Retinal pigment epithelial cell (primary cell): ENCODE results near the gene DCAF8L1.

Experiments
- DNase-seq: peaks from one replicate; pipeline ENCODE4 v3.0.0-alpha.2; 2010; ENCODE audit warnings: low read depth
- H3K4me3 ChIP-seq: 2 replicates; pipeline ENCODE4 v1.5.1; 2011; ENCODE audit warnings: mild to moderate bottlenecking, low read length, control low read depth, moderate library complexity
- TF ChIP-seq, protein P1 (sequence below): conservative IDR thresholded peaks from 2 replicates; pipeline ENCODE4 v1.5.1; 2011; ENCODE audit warnings: low read depth, low read length, control low read depth, inconsistent platforms

DCAF8L1 gene

DNA sequence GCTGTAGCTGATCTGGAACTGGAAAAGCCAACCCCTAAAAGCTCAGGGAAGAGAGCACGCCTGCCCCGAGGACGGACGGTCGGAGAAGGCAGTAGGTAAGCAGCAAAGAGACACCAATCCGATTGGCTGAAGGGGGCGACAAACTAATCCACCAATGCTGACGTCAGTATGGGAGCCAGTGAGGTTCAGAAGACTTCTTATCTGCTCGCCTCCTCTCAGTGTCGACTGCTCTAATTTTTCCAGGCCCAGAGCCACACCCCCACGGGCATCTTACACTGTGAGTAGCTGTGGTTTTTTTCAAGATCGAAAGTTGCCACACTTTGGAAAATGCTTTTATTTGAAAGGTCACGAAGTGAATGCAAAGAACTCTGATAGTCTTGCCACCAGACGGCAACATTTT, at the start of gene DCAF8L1:
TSS of gene DCAF8L1 (minus strand) at position 101 of the 400 bp plus-strand sequence. CDS start 115 bp downstream, outside the sequence.
- H3K4me3 ChIP-seq = no peak within 1 kb of the TSS
- TF ChIP-seq, protein P1, sequence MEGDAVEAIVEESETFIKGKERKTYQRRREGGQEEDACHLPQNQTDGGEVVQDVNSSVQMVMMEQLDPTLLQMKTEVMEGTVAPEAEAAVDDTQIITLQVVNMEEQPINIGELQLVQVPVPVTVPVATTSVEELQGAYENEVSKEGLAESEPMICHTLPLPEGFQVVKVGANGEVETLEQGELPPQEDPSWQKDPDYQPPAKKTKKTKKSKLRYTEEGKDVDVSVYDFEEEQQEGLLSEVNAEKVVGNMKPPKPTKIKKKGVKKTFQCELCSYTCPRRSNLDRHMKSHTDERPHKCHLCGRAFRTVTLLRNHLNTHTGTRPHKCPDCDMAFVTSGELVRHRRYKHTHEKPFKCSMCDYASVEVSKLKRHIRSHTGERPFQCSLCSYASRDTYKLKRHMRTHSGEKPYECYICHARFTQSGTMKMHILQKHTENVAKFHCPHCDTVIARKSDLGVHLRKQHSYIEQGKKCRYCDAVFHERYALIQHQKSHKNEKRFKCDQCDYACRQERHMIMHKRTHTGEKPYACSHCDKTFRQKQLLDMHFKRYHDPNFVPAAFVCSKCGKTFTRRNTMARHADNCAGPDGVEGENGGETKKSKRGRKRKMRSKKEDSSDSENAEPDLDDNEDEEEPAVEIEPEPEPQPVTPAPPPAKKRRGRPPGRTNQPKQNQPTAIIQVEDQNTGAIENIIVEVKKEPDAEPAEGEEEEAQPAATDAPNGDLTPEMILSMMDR = no peak
- no peak for DNase-seq

DNA sequence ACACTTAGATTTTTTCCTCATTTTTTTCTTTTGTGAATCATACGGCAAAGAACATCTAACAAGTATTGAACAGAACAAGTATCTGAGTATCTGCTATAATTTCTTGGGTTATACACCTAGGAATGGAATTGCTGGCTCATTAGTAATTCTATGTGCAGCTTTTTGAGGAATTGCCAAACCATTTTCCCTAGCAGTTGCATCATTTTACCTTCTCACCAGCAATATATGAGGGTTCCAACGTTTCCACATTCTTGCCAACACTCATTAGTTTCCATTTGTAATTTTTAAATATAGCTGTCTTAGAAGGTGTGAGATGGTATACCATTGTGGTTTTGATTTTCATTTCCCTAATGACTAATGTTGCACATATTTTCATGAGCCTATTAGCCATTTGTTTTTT, 41.1 kb upstream of the DCAF8L1 start:
- no peak overlapping the region for H3K4me3 ChIP-seq
- no peak for DNase-seq
- TF ChIP-seq, protein P1 = no peak

DNA sequence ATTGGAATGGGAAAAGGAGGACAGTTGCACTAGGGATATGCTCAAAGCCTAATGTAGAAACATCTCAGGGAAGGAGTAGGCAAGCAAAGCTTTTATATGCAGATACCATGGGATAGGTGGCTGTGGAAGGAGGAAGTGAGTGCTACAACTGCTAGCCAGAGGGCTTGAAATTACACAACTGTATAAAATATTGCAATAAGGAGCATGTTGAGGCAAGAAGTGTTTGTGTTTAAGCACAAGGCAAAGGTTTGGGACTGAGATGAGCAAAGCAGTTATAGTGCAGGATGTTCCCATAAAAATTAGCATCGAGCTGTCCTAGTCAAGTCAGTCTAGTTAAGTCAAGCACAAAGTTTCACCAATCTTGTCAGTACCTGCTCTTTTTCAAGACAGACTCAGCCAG, 35.6 kb upstream of the DCAF8L1 start:
- H3K4me3 ChIP-seq = no peak overlapping the region
- DNase-seq = no peak
- TF ChIP-seq, protein P1 = no peak

DNA sequence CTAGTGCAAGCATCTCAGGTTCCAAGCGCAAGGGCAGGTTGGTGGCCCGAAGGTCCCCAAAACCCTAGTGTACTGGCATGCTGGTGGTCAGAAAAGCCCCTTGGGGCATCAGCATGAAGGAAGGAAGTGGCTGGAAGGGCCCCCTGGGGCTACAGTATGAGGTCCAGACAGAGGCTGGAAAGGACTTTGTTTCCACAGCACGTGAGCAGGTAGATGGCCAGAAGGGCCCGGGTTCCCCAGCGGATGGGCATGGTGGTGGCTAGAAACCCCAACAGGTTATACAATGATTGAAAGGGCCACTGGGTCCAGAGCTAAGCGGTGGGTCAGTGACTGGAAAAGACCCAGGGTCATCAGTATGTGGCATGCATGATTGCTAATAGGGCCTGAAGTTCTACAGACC, 34.7 kb upstream of the DCAF8L1 start:
- no peak for DNase-seq
- no peak overlapping the region for H3K4me3 ChIP-seq
- TF ChIP-seq, protein P1 = no peak

DNA sequence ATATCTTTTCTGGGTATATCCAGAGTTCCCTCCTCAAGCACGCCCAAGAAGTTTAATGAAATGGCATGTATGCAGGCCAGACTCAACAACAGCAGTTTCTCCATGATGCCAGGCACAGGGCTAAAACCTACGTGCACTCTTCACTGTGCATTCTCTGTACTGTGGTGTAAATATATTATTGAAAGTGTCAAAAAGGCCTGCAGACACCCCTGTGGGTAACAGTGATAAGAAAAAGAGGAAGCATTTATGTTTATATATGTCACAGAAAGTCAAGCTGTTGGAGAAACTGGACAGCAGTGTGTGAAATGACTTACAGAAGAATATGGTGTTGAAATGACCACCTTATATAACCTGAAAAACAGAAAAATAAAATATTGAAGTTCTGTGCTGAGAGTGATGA, 29.6 kb upstream of the DCAF8L1 start:
- TF ChIP-seq, protein P1 = no peak
- no peak overlapping the region for H3K4me3 ChIP-seq
- DNase-seq = no peak

DNA sequence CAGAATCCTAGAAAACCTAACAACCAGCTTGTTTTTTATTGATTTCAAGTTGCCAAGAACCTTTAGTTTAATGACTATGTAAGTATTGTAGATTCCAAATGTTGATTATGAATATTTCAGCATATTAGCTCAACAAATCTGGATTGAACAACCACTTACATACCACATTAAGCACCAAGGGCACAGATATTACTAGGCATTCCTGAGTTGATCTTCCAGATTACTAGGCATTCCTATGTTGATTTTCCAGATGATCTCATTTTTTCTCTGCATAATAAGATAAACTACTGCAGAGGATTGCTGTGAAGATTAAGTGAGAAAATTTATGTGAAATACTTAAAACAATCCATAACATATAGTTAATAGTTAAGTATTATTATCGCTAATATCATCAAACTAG, 17.4 kb upstream of the DCAF8L1 start:
- DNase-seq = peak; percentile 57
- TF ChIP-seq, protein P1 = no peak
- no peak overlapping the region for H3K4me3 ChIP-seq

DNA sequence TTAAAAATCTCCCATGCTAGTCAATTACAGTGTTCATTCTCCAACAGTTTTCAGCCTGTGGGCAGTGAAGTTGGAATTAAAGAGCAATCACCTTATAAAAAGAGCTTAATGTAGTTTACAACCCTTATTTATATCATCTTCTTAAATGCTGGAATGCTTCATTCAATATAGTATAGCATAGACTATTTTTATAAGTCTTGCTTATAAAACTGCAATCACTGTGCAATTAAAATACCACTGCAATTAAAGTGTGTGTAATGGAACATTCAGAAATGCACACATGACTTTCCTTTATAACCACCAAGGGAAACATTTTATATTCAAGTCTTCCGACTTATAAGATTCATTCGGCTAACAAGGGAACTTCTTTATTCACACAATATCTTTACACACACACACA, 16.4 kb upstream of the DCAF8L1 start:
- TF ChIP-seq, protein P1 = no peak
- H3K4me3 ChIP-seq = no peak overlapping the region
- no peak for DNase-seq
